ENCODE results near the gene PHF10. TPM values are rescaled to one million over a fixed set of nuclear protein-coding genes. Genes with fewer than 3 reads are reported as not detected.
A peak's percentile ranks its signal among the peaks of the same experiment; 100 is the strongest.

Gene PHF10
- total RNA-seq, 3 donors from 2014 or later (not counting 1 experiment from before 2014, with no cell fraction given): 46.5 to 56.5 (median 53.6) TPM

- no peak overlapping the region for H3K4me3 ChIP-seq (ENCODE audit: low read length)
- no peaks in the 10 kb centered on the region for H3K9me3 ChIP-seq (ENCODE audit: control insufficient read depth, insufficient read depth, low read length)
- WGBS (ENCODE audit: insufficient coverage): 98% methylated on average over 3 of the region's 3 CpGs
- no peak for ATAC-seq
- H3K27me3 Mint-ChIP-seq (ENCODE audit: low read depth in 2 of 2): no peaks in the 10 kb centered on the region
- peaks cover 0 to under 1% of the 10 kb centered on the region in 2 donors for H3K4me1 Mint-ChIP-seq
- no peak for DNase-seq
- H3K27ac Mint-ChIP-seq: no peak overlapping the region
- no peak for TF ChIP-seq CTCF (IDR thresholded peaks at IDR 0.05)
- H3K27me3 ChIP-seq (ENCODE audit: control insufficient read depth, insufficient read depth, low read length): no peaks in the 10 kb centered on the region
- H3K36me3 ChIP-seq (ENCODE audit: control insufficient read depth, insufficient read depth, low read length): peaks cover 2% of the 10 kb centered on the region
- H3K27ac ChIP-seq (ENCODE audit: low read length): no peak overlapping the region
- peaks cover 22% of the 10 kb centered on the region for H3K36me3 Mint-ChIP-seq
- no peaks in the 10 kb centered on the region for H3K9me3 Mint-ChIP-seq
- intact Hi-C loops (cut with micrococcal nuclease): no loop called here
- no peak overlapping the region for H3K4me3 Mint-ChIP-seq
- no peaks in the 10 kb centered on the region for H3K4me1 ChIP-seq (ENCODE audit: control insufficient read depth, insufficient read depth, low read length)
Measured at GRCh38 chr6:169675011-169675410, 49.3 kb downstream of the PHF10 start.

- Mint-ChIP-seq H3K27ac (no peak overlapping the region), H3K4me3 (no peak overlapping the region), H3K27me3 (ENCODE audit: low read depth in 2 of 2) (no peaks in the 10 kb centered on the region), H3K36me3 (peaks cover 8% of the 10 kb centered on the region), H3K9me3 (no peaks in the 10 kb centered on the region), H3K4me1 (peaks cover 0 to 8% of the 10 kb centered on the region in 2 donors)
- Histone ChIP-seq H3K4me3 (ENCODE audit: low read length) (no peak overlapping the region), H3K27ac (ENCODE audit: low read length) (no peak overlapping the region), H3K27me3 (ENCODE audit: control insufficient read depth, insufficient read depth, low read length) (no peaks in the 10 kb centered on the region), H3K9me3 (ENCODE audit: control insufficient read depth, insufficient read depth, low read length) (no peaks in the 10 kb centered on the region), H3K4me1 (ENCODE audit: control insufficient read depth, insufficient read depth, low read length) (no peaks in the 10 kb centered on the region), H3K36me3 (ENCODE audit: control insufficient read depth, insufficient read depth, low read length) (peaks cover 4% of the 10 kb centered on the region)
- ATAC-seq (no peak), DNase-seq (no peak)
- TF ChIP-seq CTCF (IDR thresholded peaks at IDR 0.05): no peak
- intact Hi-C loops (cut with micrococcal nuclease): no loop called here
- 98% methylated on average over 5 of the region's 5 CpGs for WGBS (ENCODE audit: insufficient coverage)
Measured at GRCh38 chr6:169671563-169671962, 52.7 kb downstream of the PHF10 start.

- no peak overlapping the region for H3K4me3 Mint-ChIP-seq
- WGBS (ENCODE audit: insufficient coverage): 38% methylated on average over 7 of the region's 7 CpGs
- H3K4me1 Mint-ChIP-seq: peaks cover 0 to 8% of the 10 kb centered on the region in 2 donors
- no peak for DNase-seq
- no peak overlapping the region for H3K27ac Mint-ChIP-seq
- no peaks in the 10 kb centered on the region for H3K27me3 Mint-ChIP-seq (ENCODE audit: low read depth in 2 of 2)
- intact Hi-C loops (cut with micrococcal nuclease): no loop called here
- Histone ChIP-seq H3K9me3 (ENCODE audit: control insufficient read depth, insufficient read depth, low read length) (no peaks in the 10 kb centered on the region), H3K27me3 (ENCODE audit: control insufficient read depth, insufficient read depth, low read length) (no peaks in the 10 kb centered on the region), H3K36me3 (ENCODE audit: control insufficient read depth, insufficient read depth, low read length) (peaks cover 4% of the 10 kb centered on the region), H3K4me1 (ENCODE audit: control insufficient read depth, insufficient read depth, low read length) (no peaks in the 10 kb centered on the region), H3K27ac (ENCODE audit: low read length) (no peak overlapping the region), H3K4me3 (ENCODE audit: low read length) (no peak overlapping the region)
- peaks cover 8% of the 10 kb centered on the region for H3K36me3 Mint-ChIP-seq
- no peaks in the 10 kb centered on the region for H3K9me3 Mint-ChIP-seq
- peak in 1 of 3 donors; percentile 76 for ATAC-seq
- no peak for TF ChIP-seq CTCF (IDR thresholded peaks at IDR 0.05)
Measured at GRCh38 chr6:169669889-169670288, 54.4 kb downstream of the PHF10 start.

- H3K4me3 Mint-ChIP-seq: no peak overlapping the region
- peak overlapping the region in 1 of 2 donors; percentile 37 for H3K27ac Mint-ChIP-seq
- Histone ChIP-seq H3K36me3 (ENCODE audit: control insufficient read depth, insufficient read depth, low read length) (peaks cover 4% of the 10 kb centered on the region), H3K27me3 (ENCODE audit: control insufficient read depth, insufficient read depth, low read length) (no peaks in the 10 kb centered on the region), H3K27ac (ENCODE audit: low read length) (no peak overlapping the region), H3K4me3 (ENCODE audit: low read length) (no peak overlapping the region), H3K9me3 (ENCODE audit: control insufficient read depth, insufficient read depth, low read length) (no peaks in the 10 kb centered on the region), H3K4me1 (ENCODE audit: control insufficient read depth, insufficient read depth, low read length) (no peaks in the 10 kb centered on the region)
- no peaks in the 10 kb centered on the region for H3K27me3 Mint-ChIP-seq (ENCODE audit: low read depth in 2 of 2)
- ATAC-seq: no peak
- DNase-seq: no peak
- H3K9me3 Mint-ChIP-seq: no peaks in the 10 kb centered on the region
- WGBS (ENCODE audit: insufficient coverage): 91% methylated on average over 6 of the region's 6 CpGs
- intact Hi-C loops (cut with micrococcal nuclease): no loop called here
- peaks cover 0 to 8% of the 10 kb centered on the region in 2 donors for H3K4me1 Mint-ChIP-seq
- peaks cover 2% of the 10 kb centered on the region for H3K36me3 Mint-ChIP-seq
- no peak for TF ChIP-seq CTCF (IDR thresholded peaks at IDR 0.05)
Measured at GRCh38 chr6:169669147-169669546, 55.2 kb downstream of the PHF10 start.

Data from natural killer cell (primary cell).